Heart left ventricle (tissue), 16 donors: ENCODE results near the gene HIPK1. TPM values are rescaled to one million over a fixed set of nuclear protein-coding genes. Genes with fewer than 3 reads are reported as not detected.

Experiments used
- ATAC-seq, 4 donors: fragments of 200-7000 bp; cut with Tn5 transposase; one replicate each; pipeline ENCODE4 v1.9.1; 2020 to 2022; ENCODE audit warnings: moderate library complexity in 4 of 4, mild to moderate bottlenecking in 3 of 4, moderate number of reproducible peaks in 1 of 4
- DNase-seq, 5 donors: peaks; one replicate each; pipeline ENCODE4 v3.0.0-alpha.2; 2020
- H3K27ac ChIP-seq, 12 donors: fragments of 200-600 bp; sonication (generic) in 4 of 12; one replicate each; pipeline versions ENCODE4 v1.5.0 to v1.8.0; 2016 to 2022; ENCODE audit warnings: mild to moderate bottlenecking in 2 of 12
- H3K27me3 ChIP-seq, 9 donors: fragments of 200-600 bp; sonication (generic) in 2 of 9; one replicate each; pipeline versions ENCODE4 v1.5.1 to v1.8.0; 2016 to 2022; ENCODE audit warnings: mild to moderate bottlenecking in 3 of 9
- H3K36me3 ChIP-seq, 9 donors: fragments of 200-600 bp; sonication (generic) in 2 of 9; one replicate each; pipeline versions ENCODE4 v1.5.0 to v1.8.0; 2018 to 2022; ENCODE audit warnings: mild to moderate bottlenecking in 2 of 9
- H3K4me1 ChIP-seq, 12 donors: fragments of 200-600 bp; sonication (generic) in 4 of 12; one replicate each; pipeline versions ENCODE4 v1.5.0 to v1.8.0; 2016 to 2022; ENCODE audit warnings: mild to moderate bottlenecking in 3 of 12
- H3K4me3 ChIP-seq, 12 donors: fragments of 200-600 bp; sonication (generic) in 4 of 12; one replicate each; pipeline versions ENCODE4 v1.5.0 to v1.8.0; 2017 to 2022; ENCODE audit warnings: mild to moderate bottlenecking in 9 of 12, moderate library complexity in 4 of 12
- H3K9me3 ChIP-seq, 12 donors: fragments of 200-600 bp; sonication (generic) in 4 of 12; one replicate each; pipeline versions ENCODE4 v1.5.0 to v1.8.0; 2016 to 2022; ENCODE audit warnings: mild to moderate bottlenecking in 1 of 12
- CTCF ChIP-seq, 12 donors: fragments of 200-600 bp; sonication (generic) in 4 of 12; IDR thresholded peaks; one replicate each; pipeline versions ENCODE4 v1.5.0 to v1.8.0; 2018 to 2022; ENCODE audit warnings: antibody characterized with exemption in 12 of 12, mild to moderate bottlenecking in 5 of 12
- POLR2A ChIP-seq, 2 donors: fragments of 450-650 bp; IDR thresholded peaks; one replicate each; pipeline ENCODE4 v1.6.1; 2017; ENCODE audit warnings: antibody characterized with exemption in 2 of 2, mild to moderate bottlenecking in 2 of 2, moderate library complexity in 2 of 2
- WGBS, 4 donors: extraction: QIAGEN DNeasy Blood & Tissue Kit in 2 of 4; methylation state at CpG; one replicate each; pipeline versions ENCODE4 v1.1.5 to v1.1.7; 2013 to 2018; 5-methylcytosine and 5-hydroxymethylcytosine counted together
- intact Hi-C, 10 donors: fragments of 100-400 bp; cut with DNase I; formaldehyde crosslinking; loops; one replicate each; pipeline versions ENCODE4 v1.11.1 to v1.14.2; 2022
- polyA plus RNA-seq, 2 donors: library from polyadenylated mRNA; stranded (reverse); fragments of 200-250 nt; gene quantifications; one replicate each; pipeline ENCODE4 v1.2.3, GENCODE V29; 2013
- total RNA-seq, 9 donors: library from RNA; depleted of rRNA in 2 of 9; stranded (reverse); fragments of >200 nt in 2 of 9; fragmentation: NEBNext Ultra II Directional in 3 of 9; extraction: Animal tissue kit (Norgen Biotek cat#: 25700) in 3 of 9; gene quantifications; one replicate each; pipeline versions ENCODE4 v1.1.0 to v1.2.4, GENCODE V29; 2016 to 2023
- donor health status: ischemic (EF 13 %, LVEDD 7.1; RV severe dilation, severe dysfunction).
- donor health status: healthy with polysubstance abuse.
- donor health status: DM: no; HTN: yes; CAD: no.
- donor health status: DM: no; HTN: no; CAD: no.
- donor health status: ischemic (EF 25% LVEDD 6.9; RV normal size, moderate dysfunction).
- donor health status: ischemic (EF 25% LVEDD 5.7; RV mildly dilated, moderate dysfunction).
- donor health status: healthy.
- donor health status: DM: yes; HTN: yes; CAD: no.
- donor health status: ischemic (EF 35%, LVEDD 5.7; RV mildly dilated, moderate dysfunction).
- donor health status: nonischemic (EF 11% LVEDD 7.7; RV severe dilation, severe dysfunction).
- donor health status: DM: yes; HTN: yes; CAD: no.
- donor health status: PGD.
- donor health status: ischemic (EF 29% LVEDD 5.4; RV normal size, mild dysfunction).
- donor health status: nonischemic (EF 23%, LVEDD 6.1; RV moderate dilation, normal function).

Gene HIPK1
- total and polyA plus RNA-seq, 11 donors: 7.0 to 102 (median 52.4) TPM

GRCh38 chr1:113980110-113980509 is 51.0 kb downstream of the HIPK1 start:
- TF ChIP-seq POLR2A (IDR thresholded peaks at IDR 0.05) (no peak), CTCF (IDR thresholded peaks at IDR 0.05) (no peak)
- Histone ChIP-seq H3K27ac (peak overlapping the region in 9 of 12 donors; percentile 14 to 86 (median 67)), H3K4me1 (peaks cover 0 to 87% (median 32%) of the 10 kb centered on the region in 12 donors), H3K36me3 (peaks cover 0 to 6% (median 3%) of the 10 kb centered on the region in 9 donors), H3K27me3 (no peaks in the 10 kb centered on the region), H3K9me3 (no peaks in the 10 kb centered on the region), H3K4me3 (peak overlapping the region in 10 of 12 donors; percentile 15 to 56 (median 40))
- ATAC-seq (no peak), DNase-seq (peak; percentile 59 to 82 (median 60))
- WGBS, 4 donors: 50 to 60% (median 55%) methylated on average over 10 of the region's 10 CpGs
- intact Hi-C loops: loop anchor here in 1 of 10 donors (10.0 kb wide), 1 partner anchor 175 kb away; the partner anchor contains the start of gene SYT6

- 59 to 64% (median 62%) methylated on average over 18 of the region's 18 CpGs for WGBS, 4 donors
- peak; percentile 43 to 77 (median 61) for ATAC-seq
- Histone ChIP-seq H3K27me3 (no peaks in the 10 kb centered on the region), H3K4me3 (peak overlapping the region in 10 of 12 donors; percentile 1 to 51 (median 30)), H3K9me3 (no peaks in the 10 kb centered on the region), H3K27ac (peak overlapping the region in 11 of 12 donors; percentile 9 to 86 (median 52)), H3K4me1 (peaks cover 0 to 67% (median 20%) of the 10 kb centered on the region in 12 donors), H3K36me3 (no peaks in the 10 kb centered on the region)
- DNase-seq: peak; percentile 57 to 79 (median 74)
- intact Hi-C loops: loop anchor here in 1 of 10 donors (10.0 kb wide), 1 partner anchor 173 kb away; the partner anchor contains the start of gene SYT6
- no peak for TF ChIP-seq POLR2A (IDR thresholded peaks at IDR 0.05)
- no peak for TF ChIP-seq CTCF (IDR thresholded peaks at IDR 0.05)
These were observed 53.1 kb downstream of the HIPK1 start for GRCh38 chr1:113981962-113982931.

GRCh38 chr1:113982949-113983348 is 53.8 kb downstream of the HIPK1 start:
- no peak for ATAC-seq
- intact Hi-C loops: loop anchor here in 1 of 10 donors (10.0 kb wide), 1 partner anchor 172 kb away; the partner anchor contains the start of gene SYT6
- H3K4me1 ChIP-seq: peaks cover 0 to 63% (median 20%) of the 10 kb centered on the region in 12 donors
- no peaks in the 10 kb centered on the region for H3K9me3 ChIP-seq
- peak overlapping the region in 10 of 12 donors; percentile 1 to 51 (median 30) for H3K4me3 ChIP-seq
- no peaks in the 10 kb centered on the region for H3K36me3 ChIP-seq
- TF ChIP-seq CTCF (IDR thresholded peaks at IDR 0.05) (no peak), POLR2A (IDR thresholded peaks at IDR 0.05) (no peak)
- H3K27me3 ChIP-seq: no peaks in the 10 kb centered on the region
- no peak for DNase-seq
- 72 to 89% (median 82%) methylated on average over 5 of the region's 5 CpGs for WGBS, 4 donors
- H3K27ac ChIP-seq: peak overlapping the region in 11 of 12 donors; percentile 20 to 86 (median 52)

- peak overlapping the region in 6 of 12 donors; percentile 1 to 51 (median 34) for H3K4me3 ChIP-seq
- DNase-seq (no peak), ATAC-seq (no peak)
- intact Hi-C loops: loop anchor here in 1 of 10 donors (10.0 kb wide), 1 partner anchor 171 kb away; the partner anchor contains the start of gene SYT6
- no peaks in the 10 kb centered on the region for H3K27me3 ChIP-seq
- peak overlapping the region in 9 of 12 donors; percentile 20 to 86 (median 61) for H3K27ac ChIP-seq
- H3K36me3 ChIP-seq: no peaks in the 10 kb centered on the region
- TF ChIP-seq CTCF (IDR thresholded peaks at IDR 0.05) (no peak), POLR2A (IDR thresholded peaks at IDR 0.05) (no peak)
- WGBS, 4 donors: 60 to 90% (median 79%) methylated on average over 7 to 8 of the region's 8 CpGs
- H3K9me3 ChIP-seq: no peaks in the 10 kb centered on the region
- peaks cover 0 to 62% (median 20%) of the 10 kb centered on the region in 12 donors for H3K4me1 ChIP-seq
These were observed 54.3 kb downstream of the HIPK1 start for GRCh38 chr1:113983391-113983790.
